Measurements from ENCODE around the gene PLXDC1. TPM values are rescaled to one million over a fixed set of nuclear protein-coding genes. Genes with fewer than 3 reads are reported as not detected.
"Not testable (repeated sequence)": the region's sequence is repeated elsewhere in the genome, so short reads cannot be mapped to it uniquely, and the experiment has no call there.

Gene PLXDC1
- total and polyA plus RNA-seq, 2 experiments from 2014 or later, result 0.28 to 0.91 TPM

GRCh38 chr17:39052423-39052822 lies 99.0 kb downstream of the PLXDC1 start:
- H3K9me3 Mint-ChIP-seq, result peaks cover 32% of the 10 kb centered on the region
- H3K36me3 Mint-ChIP-seq (ENCODE audit: low read depth), result peaks cover 17% of the 10 kb centered on the region; the same call in 2 of the 3 replicates
- ATAC-seq; H3K27ac ChIP-seq (ENCODE audit: low read depth); H3K27ac Mint-ChIP-seq; H4K20me1 ChIP-seq (replicated peaks; ENCODE audit: insufficient read depth); H3K4me2 ChIP-seq; H2AFZ ChIP-seq; H3F3A ChIP-seq (replicated peaks; ENCODE audit: low read depth); H3K79me2 ChIP-seq (replicated peaks; ENCODE audit: insufficient read depth); H3K36me3 ChIP-seq (ENCODE audit: insufficient read depth); H3K4me3 ChIP-seq; H3K4me1 ChIP-seq (ENCODE audit: insufficient read depth); H3K9me2 ChIP-seq (ENCODE audit: insufficient read depth); H3K27me3 Mint-ChIP-seq (ENCODE audit: insufficient read depth, low read depth, poor library complexity); DNase-seq (ENCODE audit: low spot score); H3K27me3 ChIP-seq (ENCODE audit: insufficient read depth); H3K4me3 Mint-ChIP-seq; H3K4me1 Mint-ChIP-seq: not testable (repeated sequence)

- no peak overlapping the region for H3K27ac ChIP-seq (ENCODE audit: low read depth)
- no peak overlapping the region for H3K4me3 ChIP-seq
- H3K4me2 ChIP-seq, result no peak overlapping the region
- Mint-ChIP-seq H3K36me3 (ENCODE audit: low read depth) (peaks cover 24% of the 10 kb centered on the region), H3K27ac (no peak overlapping the region), H3K27me3 (ENCODE audit: insufficient read depth, low read depth, poor library complexity) (peaks cover 8% of the 10 kb centered on the region), H3K4me3 (no peak overlapping the region), H3K4me1 (no peaks in the 10 kb centered on the region), H3K9me3 (peaks cover 38% of the 10 kb centered on the region)
- ATAC-seq (no peak), DNase-seq (ENCODE audit: low spot score) (no peak)
- TF ChIP-seq REST (IDR thresholded peaks at IDR 0.05; ENCODE audit: unreplicated experiment), result no peak
- no peak for TF ChIP-seq CTCF (conservative IDR thresholded peaks at IDR 0.05; ENCODE audit: low read depth in 2 of 2)
- no peak for TF ChIP-seq ZNF462 (CRISPR knock-in tag; IDR thresholded peaks at IDR 0.05)
- TF ChIP-seq EZH2phosphoT487 (IDR thresholded peaks at IDR 0.05; ENCODE audit: unreplicated experiment), result no peak
- TF ChIP-seq STAT1 (IDR thresholded peaks at IDR 0.05; ENCODE audit: unreplicated experiment), result no peak
- TF ChIP-seq POLR2AphosphoS5 (IDR thresholded peaks at IDR 0.05; ENCODE audit: low read depth), result no peak
- TF ChIP-seq ZNF114 (CRISPR knock-in tag; IDR thresholded peaks at IDR 0.05), result no peak
- TF ChIP-seq EZH2 (IDR thresholded peaks at IDR 0.05; ENCODE audit: low read depth, unreplicated experiment), result no peak
- peaks cover 11% of the 10 kb centered on the region; the same call in 1 of the 2 replicates for H3K36me3 ChIP-seq (ENCODE audit: insufficient read depth)
- no peaks in the 10 kb centered on the region for H4K20me1 ChIP-seq (replicated peaks; ENCODE audit: insufficient read depth)
- no peaks in the 10 kb centered on the region for H3K27me3 ChIP-seq (ENCODE audit: insufficient read depth)
- no peaks in the 10 kb centered on the region for H3K79me2 ChIP-seq (replicated peaks; ENCODE audit: insufficient read depth)
- H3F3A ChIP-seq (replicated peaks; ENCODE audit: low read depth), result no peaks in the 10 kb centered on the region
- H3K9me2 ChIP-seq (ENCODE audit: insufficient read depth), result no peaks in the 10 kb centered on the region
- no peaks in the 10 kb centered on the region for H3K4me1 ChIP-seq (ENCODE audit: insufficient read depth)
- no peak overlapping the region for H2AFZ ChIP-seq
Measured at GRCh38 chr17:39051001-39051585, 100.3 kb downstream of the PLXDC1 start.
